ENCODE results near the gene SFXN5. TPM values are rescaled to one million over a fixed set of nuclear protein-coding genes. Genes with fewer than 3 reads are reported as not detected.

Gene SFXN5
- total RNA-seq, 1 experiment from 2014 or later = 22.0 TPM

DNA sequence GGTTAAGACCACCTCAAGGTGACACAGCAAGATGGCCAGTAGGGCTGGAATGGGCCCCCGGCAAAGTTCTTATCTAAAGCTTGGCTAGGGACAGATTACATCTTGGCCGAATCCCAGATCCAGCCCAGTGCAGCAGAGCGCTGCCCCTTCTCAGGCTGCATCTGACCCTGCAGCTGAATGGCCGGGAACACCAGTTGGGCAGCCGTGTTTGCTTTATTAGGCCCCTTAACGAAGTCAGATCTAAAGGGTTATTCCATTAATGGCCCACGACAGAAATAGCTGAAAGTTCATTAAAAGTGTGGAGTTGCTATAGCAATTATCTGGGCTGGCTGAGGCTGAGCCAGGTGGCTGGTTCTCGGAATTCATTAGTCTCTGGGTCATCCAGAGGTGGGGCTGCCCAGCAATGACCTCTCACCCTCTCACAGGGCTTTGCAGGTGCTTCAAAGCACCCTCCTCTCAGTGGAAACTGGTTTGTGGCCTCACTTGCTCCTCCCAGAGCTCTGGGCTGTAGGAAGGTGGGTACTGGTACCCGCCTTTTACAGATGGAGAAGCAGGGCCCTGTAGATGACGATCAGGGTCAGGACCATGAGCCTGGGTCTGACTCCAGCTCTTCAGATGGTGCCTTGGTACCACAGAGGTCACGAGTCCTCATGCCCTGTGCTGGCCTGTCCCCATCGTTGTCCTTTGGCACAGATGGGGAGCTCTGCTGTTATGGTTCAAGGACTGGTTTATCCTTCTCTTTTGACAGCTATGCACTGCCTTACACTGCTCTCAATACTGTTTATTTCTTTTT is 85.4 kb downstream of the SFXN5 start:
- H3K9me3 ChIP-seq (ENCODE audit: low read length) = no peaks in the 10 kb centered on the region
- ChIA-PET CTCF (no interaction called here), POLR2A (ENCODE audit: unreplicated experiment) (no interaction called here)
- H3K27me3 ChIP-seq (ENCODE audit: low read length) = no peaks in the 10 kb centered on the region
- H4K20me1 ChIP-seq (ENCODE audit: low read length) = no peaks in the 10 kb centered on the region
- H3K79me2 ChIP-seq (ENCODE audit: low read length) = no peaks in the 10 kb centered on the region
- ATAC-seq (no peak), DNase-seq (no peak)
- TF ChIP-seq EZH2phosphoT487 (IDR thresholded peaks at IDR 0.05; ENCODE audit: borderline replicate concordance, low read length) (no peak), EZH2 (IDR thresholded peaks at IDR 0.05; ENCODE audit: low read length, unreplicated experiment) (no peak)
- TF ChIP-seq, protein P1, sequence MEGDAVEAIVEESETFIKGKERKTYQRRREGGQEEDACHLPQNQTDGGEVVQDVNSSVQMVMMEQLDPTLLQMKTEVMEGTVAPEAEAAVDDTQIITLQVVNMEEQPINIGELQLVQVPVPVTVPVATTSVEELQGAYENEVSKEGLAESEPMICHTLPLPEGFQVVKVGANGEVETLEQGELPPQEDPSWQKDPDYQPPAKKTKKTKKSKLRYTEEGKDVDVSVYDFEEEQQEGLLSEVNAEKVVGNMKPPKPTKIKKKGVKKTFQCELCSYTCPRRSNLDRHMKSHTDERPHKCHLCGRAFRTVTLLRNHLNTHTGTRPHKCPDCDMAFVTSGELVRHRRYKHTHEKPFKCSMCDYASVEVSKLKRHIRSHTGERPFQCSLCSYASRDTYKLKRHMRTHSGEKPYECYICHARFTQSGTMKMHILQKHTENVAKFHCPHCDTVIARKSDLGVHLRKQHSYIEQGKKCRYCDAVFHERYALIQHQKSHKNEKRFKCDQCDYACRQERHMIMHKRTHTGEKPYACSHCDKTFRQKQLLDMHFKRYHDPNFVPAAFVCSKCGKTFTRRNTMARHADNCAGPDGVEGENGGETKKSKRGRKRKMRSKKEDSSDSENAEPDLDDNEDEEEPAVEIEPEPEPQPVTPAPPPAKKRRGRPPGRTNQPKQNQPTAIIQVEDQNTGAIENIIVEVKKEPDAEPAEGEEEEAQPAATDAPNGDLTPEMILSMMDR (conservative IDR thresholded peaks at IDR 0.05; ENCODE audit: low read depth, low read length) = no peak
- no peaks in the 10 kb centered on the region for H3F3A ChIP-seq (ENCODE audit: low read length, unreplicated experiment)
- peaks cover 5% of the 10 kb centered on the region; the same call in 1 of the 2 replicates for H3K4me1 ChIP-seq (ENCODE audit: insufficient read depth, low read length)
- intact Hi-C loops (cut with micrococcal nuclease) = no loop called here
- no TSS peak for BruUV-seq (replicated peaks)
- H3K9ac ChIP-seq (ENCODE audit: low read length) = no peak overlapping the region
- H3K36me3 ChIP-seq (ENCODE audit: low read depth, low read length) = no peaks in the 10 kb centered on the region
- no peak overlapping the region for H3K4me2 ChIP-seq (ENCODE audit: low read length)
- H2AFZ ChIP-seq (ENCODE audit: low read length) = no peak overlapping the region
- H3K27ac ChIP-seq (ENCODE audit: low read length) = no peak overlapping the region
- no peak overlapping the region for H3K4me3 ChIP-seq (ENCODE audit: low read length)
- H3K9me2 ChIP-seq (replicated peaks; ENCODE audit: low read length) = no peaks in the 10 kb centered on the region

DNA sequence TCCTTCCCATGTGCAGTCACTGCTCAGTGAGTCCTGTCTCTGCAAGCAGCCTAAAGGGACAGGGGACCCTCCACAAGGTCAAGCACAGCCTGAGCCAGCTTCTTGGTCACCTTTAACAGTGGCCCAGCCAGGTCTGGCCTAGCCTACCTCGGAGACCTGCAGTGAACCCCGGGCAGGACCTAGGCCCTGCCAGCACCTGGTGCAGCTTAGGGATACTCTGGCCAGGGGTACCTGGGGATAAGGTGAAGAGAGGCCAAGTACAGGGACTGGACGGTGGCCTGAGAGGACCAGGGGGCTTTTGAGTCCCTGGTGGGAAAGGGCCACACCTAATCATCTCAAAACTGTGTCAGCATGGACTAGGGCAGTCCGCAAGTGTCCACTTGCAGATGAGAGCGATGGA is 86.4 kb downstream of the SFXN5 start:
- H3K9me3 ChIP-seq (ENCODE audit: low read length) = no peaks in the 10 kb centered on the region
- no peaks in the 10 kb centered on the region for H3K9me2 ChIP-seq (replicated peaks; ENCODE audit: low read length)
- H2AFZ ChIP-seq (ENCODE audit: low read length) = no peak overlapping the region
- no peak for DNase-seq
- H3K4me2 ChIP-seq (ENCODE audit: low read length) = no peak overlapping the region
- CTCF ChIA-PET = no interaction called here
- no peak for ATAC-seq
- H3K27ac ChIP-seq (ENCODE audit: low read length) = no peak overlapping the region
- no peaks in the 10 kb centered on the region for H3F3A ChIP-seq (ENCODE audit: low read length, unreplicated experiment)
- BruUV-seq (replicated peaks) = no TSS peak
- no peaks in the 10 kb centered on the region for H4K20me1 ChIP-seq (ENCODE audit: low read length)
- POLR2A ChIA-PET (ENCODE audit: unreplicated experiment) = no interaction called here
- intact Hi-C loops (cut with micrococcal nuclease) = no loop called here
- TF ChIP-seq EZH2phosphoT487 (IDR thresholded peaks at IDR 0.05; ENCODE audit: borderline replicate concordance, low read length) = no peak
- no peak for TF ChIP-seq EZH2 (IDR thresholded peaks at IDR 0.05; ENCODE audit: low read length, unreplicated experiment)
- TF ChIP-seq, protein P1 (conservative IDR thresholded peaks at IDR 0.05; ENCODE audit: low read depth, low read length) = no peak
- H3K27me3 ChIP-seq (ENCODE audit: low read length) = no peaks in the 10 kb centered on the region
- no peak overlapping the region for H3K9ac ChIP-seq (ENCODE audit: low read length)
- no peak overlapping the region for H3K4me3 ChIP-seq (ENCODE audit: low read length)
- no peaks in the 10 kb centered on the region for H3K79me2 ChIP-seq (ENCODE audit: low read length)
- H3K36me3 ChIP-seq (ENCODE audit: low read depth, low read length) = no peaks in the 10 kb centered on the region
- H3K4me1 ChIP-seq (ENCODE audit: insufficient read depth, low read length) = peaks cover 11% of the 10 kb centered on the region; the same call in 1 of the 2 replicates

DNA sequence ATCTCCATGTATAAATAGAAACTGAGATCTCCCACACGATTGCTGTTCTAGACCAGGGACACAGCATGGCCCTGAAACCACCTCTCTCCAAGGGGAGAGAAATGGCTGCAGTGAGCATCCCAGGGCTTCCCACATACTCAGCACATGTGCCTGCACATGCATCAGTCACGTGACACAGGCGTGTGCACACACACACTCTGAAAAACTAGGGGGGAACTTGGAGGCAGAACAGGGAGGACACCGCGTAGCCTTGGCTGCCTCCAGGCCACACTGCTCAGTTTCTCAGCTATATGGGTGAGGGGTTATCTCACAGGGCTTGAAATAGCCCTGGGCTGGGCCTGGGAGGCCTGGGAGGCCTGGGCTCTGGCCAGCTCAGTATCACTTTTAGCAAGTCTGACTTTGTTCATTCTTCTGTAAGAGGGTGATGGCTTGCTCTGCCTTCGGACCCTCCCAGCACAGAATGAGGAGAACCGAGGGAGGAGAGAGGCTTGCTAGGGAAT is 87.3 kb downstream of the SFXN5 start:
- no peaks in the 10 kb centered on the region for H3K36me3 ChIP-seq (ENCODE audit: low read depth, low read length)
- H3K4me1 ChIP-seq (ENCODE audit: insufficient read depth, low read length) = peaks cover 11% of the 10 kb centered on the region; the same call in 1 of the 2 replicates
- POLR2A ChIA-PET (ENCODE audit: unreplicated experiment) = no interaction called here
- no peaks in the 10 kb centered on the region for H3K79me2 ChIP-seq (ENCODE audit: low read length)
- ATAC-seq (no peak), DNase-seq (no peak)
- no peaks in the 10 kb centered on the region for H3K9me2 ChIP-seq (replicated peaks; ENCODE audit: low read length)
- no peaks in the 10 kb centered on the region for H3F3A ChIP-seq (ENCODE audit: low read length, unreplicated experiment)
- H3K9ac ChIP-seq (ENCODE audit: low read length) = no peak overlapping the region
- no peak overlapping the region for H3K4me2 ChIP-seq (ENCODE audit: low read length)
- no peak overlapping the region for H3K4me3 ChIP-seq (ENCODE audit: low read length)
- H3K9me3 ChIP-seq (ENCODE audit: low read length) = no peaks in the 10 kb centered on the region
- no TSS peak for BruUV-seq (replicated peaks)
- CTCF ChIA-PET = no interaction called here
- intact Hi-C loops (cut with micrococcal nuclease) = no loop called here
- no peak overlapping the region for H3K27ac ChIP-seq (ENCODE audit: low read length)
- TF ChIP-seq, protein P1 (conservative IDR thresholded peaks at IDR 0.05; ENCODE audit: low read depth, low read length) = no peak
- no peak for TF ChIP-seq EZH2phosphoT487 (IDR thresholded peaks at IDR 0.05; ENCODE audit: borderline replicate concordance, low read length)
- H3K27me3 ChIP-seq (ENCODE audit: low read length) = no peaks in the 10 kb centered on the region
- no peak overlapping the region for H2AFZ ChIP-seq (ENCODE audit: low read length)
- H4K20me1 ChIP-seq (ENCODE audit: low read length) = no peaks in the 10 kb centered on the region
